T-helper 2 cell treated with Interferon-gamma antibody and Interleukin-4, amounts not matched to agents 100 ng/mL and 5 ng/mL, for 36 hours (primary cell): ENCODE data around the gene MAST4. TPM values are rescaled to one million over a fixed set of nuclear protein-coding genes. Genes with fewer than 3 reads are reported as not detected.

ENCODE experiments used
- intact Hi-C: fragments of 100-400 bp; cut with micrococcal nuclease; formaldehyde crosslinking; loops from one replicate; pipeline ENCODE4 v1.15.1; 2023
- total RNA-seq: library from RNA; stranded (reverse); gene quantifications from 2 replicates; pipeline ENCODE4 v1.2.3, GENCODE V29; 2022

MAST4 gene
- total RNA-seq, 1 donor from 2014 or later = 14.0 TPM

DNA sequence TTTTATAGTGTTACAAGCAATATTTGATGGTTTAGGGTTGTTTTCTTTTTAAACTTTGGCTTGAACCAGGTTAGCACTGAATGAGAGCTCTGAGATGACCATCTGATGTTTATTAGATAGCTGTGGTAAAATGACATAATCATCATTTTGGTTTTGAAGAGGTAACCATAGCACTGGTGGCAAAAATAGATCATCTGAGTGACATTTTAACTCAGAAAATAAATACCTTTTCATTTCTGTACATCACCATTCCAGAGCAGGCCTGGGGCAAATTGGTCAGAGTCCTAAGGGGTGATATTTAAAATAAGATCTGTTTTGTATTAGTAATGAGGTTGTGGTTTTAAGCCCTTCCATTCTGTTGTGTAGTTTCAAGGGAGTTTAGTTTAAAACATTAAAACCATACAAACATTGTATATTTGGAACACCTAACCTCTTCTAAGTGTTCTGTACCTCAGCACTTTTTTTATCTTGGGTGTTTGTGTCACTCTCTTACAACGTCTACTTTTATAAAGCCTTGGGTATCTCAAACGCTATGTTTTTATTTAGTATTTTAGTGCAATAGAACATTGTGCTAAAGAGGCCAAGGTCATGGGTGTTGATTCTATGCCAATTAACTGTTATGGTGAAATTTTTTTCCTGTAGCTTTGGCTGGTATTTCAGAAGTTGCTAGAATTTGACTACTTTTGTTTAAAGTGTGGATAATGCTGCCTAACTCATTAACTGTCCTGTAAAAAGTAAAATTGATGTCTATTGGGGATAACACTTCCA lies 434.3 kb downstream of the MAST4 start:
- intact Hi-C loops = no loop called here

DNA sequence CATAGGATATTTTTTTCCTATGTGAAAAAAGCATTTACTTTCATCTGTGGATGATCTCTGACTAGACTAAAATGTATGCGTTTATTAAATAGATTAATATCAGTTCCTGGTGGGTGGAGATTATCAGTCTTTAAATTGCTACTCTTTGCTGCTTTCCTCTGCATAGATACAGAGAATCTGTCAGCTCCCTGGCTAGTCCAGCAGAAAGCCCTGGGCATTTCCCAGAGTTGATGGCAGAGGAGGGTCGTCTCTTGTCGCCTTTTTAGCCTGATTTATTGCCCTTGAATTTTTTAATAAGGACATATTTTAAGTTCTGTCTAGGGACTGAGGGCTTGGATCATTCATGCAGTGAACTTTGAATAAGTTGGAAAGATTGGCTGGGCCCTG lies 434.9 kb downstream of the MAST4 start:
- intact Hi-C loops = no loop called here

DNA sequence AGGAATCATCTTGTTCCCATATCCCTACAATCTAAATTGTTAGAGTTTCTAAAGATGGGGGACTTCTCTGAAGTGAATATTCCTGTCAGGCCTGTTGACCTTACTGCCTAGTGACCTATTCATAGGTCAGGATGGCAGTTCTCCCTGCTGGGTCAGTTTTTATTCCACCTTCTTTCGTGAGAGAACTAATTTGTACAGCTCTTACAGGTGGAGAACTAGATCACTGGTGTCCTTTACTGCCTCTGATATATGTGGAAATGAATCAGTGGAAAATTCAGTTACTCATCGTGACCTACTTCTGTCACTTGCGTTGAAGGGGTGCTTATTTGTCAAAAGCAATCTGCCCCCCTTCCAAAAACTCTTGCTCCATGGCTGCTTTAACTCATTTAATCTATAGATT lies 435.5 kb downstream of the MAST4 start:
- intact Hi-C loops = no loop called here

DNA sequence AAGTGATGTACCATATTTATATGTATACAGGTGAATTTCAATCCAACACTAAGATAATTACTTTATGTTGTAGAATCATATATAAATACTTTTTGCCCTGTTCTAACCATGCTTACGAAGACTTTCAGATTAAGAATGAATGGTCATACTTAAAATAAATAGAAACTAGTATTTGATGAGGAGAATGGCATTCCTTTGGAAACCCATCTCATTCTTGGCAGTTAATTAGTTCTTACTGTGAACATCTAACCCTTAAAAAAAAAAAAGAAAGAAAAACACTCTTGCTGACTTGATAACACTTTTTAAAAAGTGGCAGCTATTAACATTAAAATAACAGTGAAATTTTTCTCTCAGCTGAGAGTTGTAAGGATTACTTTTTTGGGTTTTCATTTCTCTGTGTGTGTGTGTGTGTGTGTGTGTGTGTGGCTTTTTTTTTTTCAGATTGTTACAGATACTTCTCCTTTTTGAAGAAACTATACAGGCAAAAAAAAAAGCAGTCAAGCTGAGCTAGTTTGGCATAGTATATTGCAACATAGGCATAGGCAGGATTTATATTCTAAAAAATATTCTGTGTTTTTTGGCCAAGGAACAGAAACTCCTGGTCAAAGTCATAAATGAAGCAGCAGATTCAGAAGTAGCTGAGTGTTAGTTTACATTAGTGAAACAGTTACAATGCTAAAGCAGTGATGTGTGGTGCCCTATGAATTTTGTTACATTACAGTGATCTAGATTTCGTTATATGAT lies 436.9 kb downstream of the MAST4 start:
- intact Hi-C loops = no loop called here

DNA sequence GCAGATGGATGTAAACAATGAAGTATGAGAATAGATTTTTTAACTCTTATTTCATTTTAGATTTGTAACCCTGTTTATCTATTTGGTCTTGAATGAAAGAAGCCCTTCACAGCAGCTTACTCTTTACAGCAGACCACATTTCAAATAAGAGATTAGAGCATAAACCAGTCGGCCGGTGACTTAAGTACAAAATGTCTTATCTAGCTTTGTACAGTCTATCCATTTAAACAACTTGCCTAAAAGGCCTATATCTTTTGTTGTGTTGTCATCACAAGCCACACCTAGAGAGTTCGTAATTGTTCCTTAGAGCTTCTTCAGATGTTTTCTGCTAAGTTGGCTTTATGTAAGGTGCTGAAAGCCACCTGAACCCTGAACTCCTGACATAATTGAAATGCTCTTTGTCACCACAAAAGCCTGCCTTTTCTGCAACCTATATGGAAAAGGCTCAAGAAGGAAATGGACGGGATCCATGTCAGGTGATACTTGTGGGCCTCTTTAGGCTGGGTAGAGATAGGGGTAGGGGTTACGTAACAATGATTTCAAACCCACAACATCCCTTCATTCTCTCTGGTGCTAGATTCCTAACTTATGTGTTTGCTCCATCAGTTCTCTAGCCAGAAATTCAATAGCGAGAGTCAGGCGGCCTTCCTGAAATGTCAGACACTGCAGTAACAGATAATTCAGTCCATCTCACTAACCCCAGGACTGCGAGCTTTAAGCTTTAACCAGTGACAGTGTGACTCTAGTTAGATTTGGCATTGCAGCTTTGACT lies 437.9 kb downstream of the MAST4 start:
- intact Hi-C loops = no loop called here

DNA sequence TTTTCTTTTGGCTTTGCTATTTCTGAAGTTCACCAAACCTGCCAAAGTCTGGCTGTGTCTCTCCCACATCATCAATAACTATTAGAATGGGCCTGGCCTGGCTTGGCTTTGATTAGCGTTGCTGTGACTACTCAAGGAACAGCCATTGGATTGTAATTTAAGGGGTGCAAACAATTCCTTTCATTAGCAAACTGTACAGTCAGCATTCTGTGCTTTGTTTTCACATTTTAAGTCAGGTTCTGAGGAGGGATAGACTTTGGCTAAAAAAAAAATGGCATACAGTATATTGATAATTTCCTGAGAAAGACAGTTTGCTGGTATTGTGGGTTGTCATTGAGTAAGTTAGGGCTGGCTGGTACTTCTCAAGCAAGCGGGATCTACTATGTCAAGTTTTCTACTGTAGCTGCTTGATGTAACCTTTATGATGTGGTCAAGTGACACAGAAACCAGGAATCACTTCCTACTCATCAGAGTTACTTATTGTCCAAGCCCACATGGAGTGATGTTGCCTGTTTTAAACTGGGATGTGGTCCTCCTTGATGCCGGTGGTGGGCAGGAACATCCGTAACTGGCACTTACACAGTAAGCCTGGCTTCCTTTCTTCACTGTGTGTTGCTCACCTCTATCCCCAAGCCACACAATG lies 439.0 kb downstream of the MAST4 start:
- intact Hi-C loops = no loop called here

DNA sequence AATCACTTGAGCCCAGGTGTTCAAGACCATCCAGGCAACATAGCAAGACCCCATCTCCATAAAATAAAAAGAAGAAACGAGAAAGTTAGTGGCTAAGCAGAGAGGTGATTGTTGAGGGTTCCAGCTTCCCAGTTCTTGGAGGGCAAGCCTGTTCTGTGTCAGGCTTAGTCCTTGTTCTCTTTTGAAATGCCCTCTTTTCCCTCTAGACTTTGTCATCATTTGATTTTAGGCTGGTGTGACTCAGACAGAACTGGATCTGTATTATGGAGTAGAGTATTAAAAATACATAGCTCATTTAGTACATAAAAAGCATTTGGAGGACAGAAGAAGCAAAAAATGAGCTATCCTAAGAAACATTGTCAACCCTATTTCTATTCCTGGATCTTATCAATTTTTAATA lies 441.0 kb downstream of the MAST4 start:
- intact Hi-C loops = no loop called here

DNA sequence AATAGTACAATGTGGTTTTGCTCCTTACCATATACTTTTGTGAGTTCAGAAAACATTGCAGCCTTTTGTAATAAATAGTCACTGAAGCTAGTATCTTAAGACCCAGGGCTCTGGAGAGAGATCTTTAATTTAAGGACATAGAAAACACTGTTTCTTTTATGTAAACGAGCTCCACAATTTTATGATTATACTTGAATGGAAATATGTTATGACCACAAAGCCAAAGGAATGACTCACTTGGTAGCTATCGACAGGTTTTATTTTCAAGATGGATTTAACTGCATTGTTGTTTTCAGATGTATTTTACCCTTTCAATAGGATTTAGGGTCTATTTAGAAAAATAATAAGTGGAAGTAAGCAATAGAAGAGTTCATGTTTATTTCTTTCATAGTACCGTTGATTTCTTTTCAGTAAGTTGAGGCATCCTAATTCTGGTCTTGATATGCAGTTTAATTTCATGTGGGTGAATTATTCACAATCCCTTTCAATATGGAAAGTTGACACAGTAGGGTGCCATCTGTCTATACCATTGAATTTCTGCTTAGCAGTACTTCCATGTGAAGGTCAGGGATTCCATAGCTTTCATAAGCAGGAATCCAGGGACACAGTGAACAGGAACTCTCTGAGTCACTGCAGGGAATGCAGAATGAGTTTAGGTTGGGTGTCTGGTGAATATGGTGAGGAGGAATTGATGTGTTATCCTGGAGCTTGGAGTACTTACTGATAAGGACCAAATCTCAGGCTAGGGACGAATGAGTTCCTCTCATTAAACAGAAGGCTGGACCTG lies 442.8 kb downstream of the MAST4 start:
- intact Hi-C loops = no loop called here

DNA sequence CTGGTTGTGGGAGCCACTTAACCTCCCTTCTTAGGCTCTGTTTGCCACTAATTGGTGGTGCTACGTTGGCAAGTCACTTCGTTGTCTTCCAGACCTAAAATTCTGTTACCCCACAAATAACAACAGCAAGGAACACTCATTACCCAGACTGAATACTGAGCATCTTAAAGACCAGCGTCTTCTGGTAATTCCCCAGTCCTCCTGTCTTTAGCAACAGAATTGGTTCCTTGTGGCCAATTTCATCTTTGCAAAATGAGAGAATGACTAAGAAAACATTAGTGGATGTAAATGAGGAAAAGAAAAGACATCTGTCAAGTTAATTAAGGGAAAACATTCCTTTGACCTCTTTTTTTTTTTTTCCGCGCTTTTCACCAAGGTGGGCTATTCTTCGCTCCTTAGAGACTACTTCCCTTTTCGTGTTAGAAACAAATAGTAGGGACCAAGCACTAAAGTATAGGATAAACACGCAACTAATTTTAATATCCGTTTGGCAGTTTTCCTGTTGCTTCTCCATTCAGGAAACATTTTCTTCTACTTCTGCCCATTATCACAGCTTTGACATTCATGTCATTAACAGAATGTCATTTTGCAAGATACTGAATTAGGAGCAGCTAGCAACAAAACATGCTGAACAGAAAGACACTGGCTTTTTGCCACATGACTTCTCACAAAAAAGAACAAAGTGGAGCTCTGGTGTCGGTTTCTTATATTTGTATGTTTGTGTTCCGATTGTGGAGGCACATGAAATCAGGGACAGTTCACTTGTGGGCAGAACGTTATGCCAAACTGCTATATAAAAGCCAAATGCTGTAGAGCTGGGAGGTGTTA lies 446.2 kb downstream of the MAST4 start:
- intact Hi-C loops = no loop called here

DNA sequence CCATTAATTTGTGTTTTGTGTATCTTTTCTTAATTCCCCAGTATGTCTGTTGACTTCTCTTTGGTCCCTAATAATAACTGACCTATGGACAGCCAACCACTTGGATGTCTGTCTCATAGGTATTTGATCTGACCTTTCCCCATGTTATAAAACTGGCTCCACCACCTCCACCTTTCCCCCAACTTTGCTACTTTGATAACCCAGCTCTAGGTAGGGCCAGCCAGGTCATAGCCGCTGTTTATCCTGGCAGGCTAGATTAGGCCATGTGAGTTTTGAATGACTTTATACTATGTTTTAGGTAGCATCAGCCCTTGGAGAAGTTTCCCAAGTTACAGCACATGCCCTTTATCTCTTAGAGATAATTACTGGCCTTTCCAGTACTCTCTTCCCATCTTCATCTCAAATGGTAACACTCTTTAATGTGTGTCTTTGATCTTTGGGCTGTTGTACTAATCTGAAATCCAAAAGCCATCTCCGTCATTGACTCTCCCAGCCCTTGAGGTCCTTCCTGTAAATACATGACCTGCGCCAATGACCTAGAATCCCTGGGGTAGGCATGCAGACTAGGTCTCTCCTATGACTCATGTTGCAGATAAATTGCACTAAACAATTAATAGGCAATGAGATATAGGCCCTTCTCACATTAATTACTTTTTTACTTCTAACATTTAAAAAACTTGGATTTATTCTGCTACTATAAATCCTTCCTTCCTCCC lies 447.8 kb downstream of the MAST4 start:
- intact Hi-C loops = no loop called here

DNA sequence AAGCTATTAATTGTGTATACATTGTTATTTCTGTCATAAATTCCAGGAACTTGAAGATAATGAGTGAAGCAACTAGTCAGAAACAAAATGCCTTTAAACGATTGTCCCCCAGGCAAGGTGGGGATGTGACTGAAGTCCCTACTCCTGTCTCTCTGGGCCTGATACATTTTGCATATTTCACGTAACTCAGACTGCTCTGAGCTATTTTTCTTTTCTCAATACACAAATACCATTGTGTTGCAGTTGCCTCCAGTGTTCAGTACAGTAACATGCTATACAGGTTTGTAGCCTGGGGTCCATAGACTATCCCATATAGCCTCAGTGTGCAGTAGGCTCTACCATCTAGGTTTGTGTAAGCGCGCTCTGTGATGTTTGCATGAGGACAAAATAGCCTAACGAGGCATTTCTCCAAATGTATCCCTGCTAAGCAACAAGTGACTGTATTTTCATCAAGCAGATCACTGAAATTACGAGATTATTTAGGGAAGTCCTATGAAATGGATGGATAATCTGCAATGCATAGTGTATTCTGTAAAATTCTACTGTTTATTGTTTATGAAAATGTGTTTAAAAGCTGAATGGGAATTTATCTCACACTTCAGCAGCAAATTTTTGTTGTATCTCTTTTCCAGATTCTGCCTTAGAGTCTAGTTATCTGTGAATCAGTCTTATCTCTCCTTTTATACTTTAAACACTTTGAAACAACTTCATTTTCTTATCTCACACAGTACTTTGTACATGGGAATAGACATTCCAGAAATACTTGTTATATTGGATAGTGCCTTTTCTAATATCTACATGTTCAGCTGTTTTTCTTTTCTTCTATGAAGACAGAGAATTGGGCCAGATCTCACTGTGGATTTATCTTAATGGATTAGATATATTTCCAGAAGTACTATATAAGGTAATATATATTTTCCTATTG lies 449.9 kb downstream of the MAST4 start:
- intact Hi-C loops = no loop called here

DNA sequence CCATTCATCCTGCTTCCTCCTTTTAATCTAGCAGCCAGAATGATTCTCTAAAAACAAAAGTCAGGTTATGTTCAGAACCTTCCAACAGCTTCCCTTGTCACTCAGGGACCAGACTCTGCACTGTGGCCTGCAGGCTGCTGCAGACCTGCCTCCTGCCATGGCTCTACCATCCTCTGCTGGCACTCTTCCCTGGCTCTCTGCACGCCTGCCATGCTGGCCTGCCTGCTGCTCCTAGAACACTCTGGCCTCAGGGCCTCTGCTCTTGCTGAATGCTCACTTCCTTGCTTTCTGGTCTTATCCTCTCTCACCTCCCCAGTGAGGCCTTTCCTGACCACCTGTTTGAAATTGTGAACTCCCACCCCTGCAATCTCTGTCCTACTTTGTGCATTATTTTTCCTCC lies 451.0 kb downstream of the MAST4 start:
- intact Hi-C loops = no loop called here

DNA sequence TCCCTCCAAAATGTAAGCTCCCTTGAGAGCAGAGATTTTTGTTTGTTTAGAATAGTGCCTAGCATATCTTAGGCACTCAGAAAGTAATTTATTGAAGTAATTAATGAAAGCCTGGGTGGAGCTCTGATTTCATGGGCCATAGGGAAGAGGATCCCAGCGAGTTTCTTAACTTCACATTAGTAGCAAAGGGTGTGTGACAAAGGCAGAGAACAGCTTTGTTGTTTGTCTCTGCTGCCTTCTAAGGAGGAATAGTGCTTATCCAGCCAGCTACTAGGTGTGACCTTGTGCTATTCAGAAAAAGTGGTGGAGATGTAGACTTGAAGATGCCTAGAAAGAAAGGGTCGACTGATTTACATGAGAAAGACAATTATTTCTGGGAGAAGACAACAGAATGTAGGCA lies 451.4 kb downstream of the MAST4 start:
- intact Hi-C loops = no loop called here

DNA sequence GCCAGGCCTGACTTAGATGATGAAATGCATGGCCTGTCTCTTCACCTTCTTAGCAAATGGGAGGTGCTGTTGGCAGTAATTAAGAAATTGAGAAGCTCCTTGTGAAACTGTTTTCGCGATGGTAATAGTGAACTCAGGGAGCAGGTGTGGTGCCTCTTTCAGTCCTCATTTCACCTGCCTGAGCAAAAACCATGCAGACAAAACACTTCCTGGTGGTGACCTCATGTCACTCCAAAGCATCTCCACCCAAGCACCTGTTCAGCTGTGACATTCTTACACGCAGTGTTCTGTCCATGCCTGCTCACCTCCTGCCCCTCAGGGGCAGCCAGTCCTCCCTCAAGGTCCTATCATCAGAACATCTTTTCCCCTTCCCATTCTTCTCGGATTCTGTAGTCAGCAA lies 453.9 kb downstream of the MAST4 start:
- intact Hi-C loops = no loop called here

DNA sequence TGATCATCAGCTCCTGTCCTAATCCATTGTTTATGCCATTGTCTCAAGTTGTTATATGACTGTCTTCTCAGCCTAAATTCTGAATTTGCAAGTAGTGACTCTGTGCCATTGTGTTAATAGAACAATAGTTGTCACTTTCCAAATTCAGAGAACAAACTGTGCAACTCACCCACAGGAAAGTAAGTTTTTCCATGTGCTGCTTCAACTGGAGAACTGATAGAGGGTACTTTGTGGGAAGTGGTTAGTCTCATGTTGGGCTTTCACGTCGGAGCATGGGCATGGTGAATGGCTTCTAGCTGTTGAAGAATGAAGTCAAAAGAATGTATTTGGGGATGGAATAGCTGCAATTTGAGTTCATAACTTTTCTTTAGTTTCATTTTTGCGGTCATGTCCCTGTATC lies 454.4 kb downstream of the MAST4 start:
- intact Hi-C loops = no loop called here

DNA sequence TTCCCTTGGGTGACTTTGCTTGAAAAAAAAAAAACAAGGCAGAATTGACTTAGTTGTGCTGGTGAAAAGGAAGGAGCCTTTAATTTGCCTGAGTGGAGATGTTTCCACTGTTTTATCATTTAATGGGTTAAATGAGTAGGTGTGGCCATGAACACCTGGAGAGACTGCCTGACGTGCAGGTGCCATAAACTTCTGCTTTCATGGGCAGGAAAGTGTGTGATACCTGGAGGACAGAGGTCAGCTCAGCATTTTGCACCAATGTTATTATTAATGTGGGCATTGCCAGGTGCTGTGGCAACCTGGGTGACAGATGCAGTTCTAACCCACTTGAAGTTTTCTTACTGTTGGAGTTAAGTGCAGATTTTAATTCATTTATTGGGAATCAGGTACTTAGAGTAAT lies 455.0 kb downstream of the MAST4 start:
- intact Hi-C loops = no loop called here

DNA sequence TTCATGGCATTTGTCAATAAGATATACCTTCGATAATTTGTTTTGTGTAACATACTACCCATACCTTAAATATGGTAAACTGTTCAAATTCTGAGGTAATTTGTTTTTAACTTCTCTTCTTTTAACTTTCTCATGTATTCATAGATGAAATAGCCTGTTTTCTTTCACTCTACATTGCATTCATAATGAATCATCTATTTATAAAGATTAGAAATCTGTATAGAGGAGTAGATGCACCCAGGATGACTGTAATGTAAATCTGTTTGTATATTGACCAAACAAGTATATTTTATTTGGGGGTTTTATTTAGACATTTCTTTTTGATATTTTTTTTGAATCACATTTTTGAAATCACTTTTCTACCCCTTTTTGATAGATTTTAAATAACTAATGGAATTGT lies 455.8 kb downstream of the MAST4 start:
- intact Hi-C loops = no loop called here

DNA sequence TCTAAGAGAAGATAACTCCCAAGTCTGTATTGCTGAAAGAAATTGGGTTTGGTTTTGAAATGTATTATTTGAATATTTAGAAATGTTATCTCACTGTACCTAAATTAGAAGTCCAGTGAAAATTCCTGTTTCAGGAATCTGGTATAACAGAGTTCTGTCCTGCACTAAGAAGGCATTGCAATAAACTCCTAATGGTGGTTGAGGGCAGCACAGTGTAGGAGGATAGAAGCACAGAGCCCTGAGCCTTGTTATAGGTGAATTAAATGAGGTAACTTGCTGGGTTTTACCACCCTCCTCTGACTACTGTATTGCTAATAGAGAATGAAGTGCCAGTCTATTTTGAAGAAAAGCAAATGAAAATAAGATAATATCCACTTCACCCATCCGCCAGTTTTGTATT lies 457.0 kb downstream of the MAST4 start:
- intact Hi-C loops = no loop called here
